HEK293 (cell line): Measurements from ENCODE around the gene RHBG.
A peak's percentile ranks its signal among the peaks of the same experiment; 100 is the strongest.

Experiments used
- EGR2 ChIP-seq: fragments of 450-650 bp; formaldehyde crosslinking; IDR thresholded peaks from 2 replicates; pipeline ENCODE4 v1.5.1; 2016; ENCODE audit warnings: low read depth, missing biosample characterization, missing genetic modification characterization
- GLI4 ChIP-seq: fragments of 450-650 bp; formaldehyde crosslinking; IDR thresholded peaks from 2 replicates; pipeline ENCODE4 v1.5.1; 2016; ENCODE audit warnings: missing biosample characterization, missing genetic modification characterization
- GLIS2 ChIP-seq: fragments of 450-650 bp; formaldehyde crosslinking; IDR thresholded peaks from 2 replicates; pipeline ENCODE4 v1.5.1; 2016; ENCODE audit warnings: missing biosample characterization, missing genetic modification characterization
- MZF1 ChIP-seq: fragments of 450-650 bp; formaldehyde crosslinking; IDR thresholded peaks from 2 replicates; pipeline ENCODE4 v1.5.1; 2017; ENCODE audit warnings: missing biosample characterization, missing genetic modification characterization, borderline replicate concordance
- TCF7L2 ChIP-seq: IDR thresholded peaks from 2 replicates; pipeline ENCODE4 v1.6.1; 2011; ENCODE audit warnings: low read depth, mild to moderate bottlenecking, inconsistent platforms, low read length, moderate library complexity, borderline replicate concordance
- YY1 ChIP-seq: fragments of 450-650 bp; formaldehyde crosslinking; IDR thresholded peaks from 2 replicates; pipeline ENCODE4 v1.5.1; 2018; ENCODE audit warnings: missing biosample characterization, missing genetic modification characterization
- ZBTB17 ChIP-seq: fragments of 450-650 bp; formaldehyde crosslinking; IDR thresholded peaks from 2 replicates; pipeline ENCODE4 v1.5.1; 2016; ENCODE audit warnings: missing biosample characterization, missing genetic modification characterization
- ZFHX2 ChIP-seq: fragments of 450-650 bp; formaldehyde crosslinking; conservative IDR thresholded peaks from 2 replicates; pipeline ENCODE4 v1.5.1; 2016; ENCODE audit warnings: missing biosample characterization, missing genetic modification characterization
- ZFP37 ChIP-seq: fragments of 450-650 bp; formaldehyde crosslinking; IDR thresholded peaks from 2 replicates; pipeline ENCODE4 v1.5.1; 2016; ENCODE audit warnings: missing biosample characterization, missing genetic modification characterization
- ZNF10 ChIP-seq: fragments of 450-650 bp; formaldehyde crosslinking; IDR thresholded peaks from 2 replicates; pipeline ENCODE4 v1.5.1; 2017; ENCODE audit warnings: missing biosample characterization, missing genetic modification characterization
- ZNF133 ChIP-seq: fragments of 450-650 bp; formaldehyde crosslinking; IDR thresholded peaks from 2 replicates; pipeline ENCODE4 v1.5.1; 2016; ENCODE audit warnings: missing biosample characterization, missing genetic modification characterization
- ZNF155 ChIP-seq: fragments of 450-650 bp; formaldehyde crosslinking; IDR thresholded peaks from 2 replicates; pipeline ENCODE4 v1.5.1; 2016; ENCODE audit warnings: missing biosample characterization, missing genetic modification characterization
- ZNF16 ChIP-seq: fragments of 450-650 bp; formaldehyde crosslinking; IDR thresholded peaks from 2 replicates; pipeline ENCODE4 v1.5.1; 2016; ENCODE audit warnings: low read depth, missing biosample characterization, missing genetic modification characterization
- ZNF175 ChIP-seq: fragments of 450-650 bp; formaldehyde crosslinking; IDR thresholded peaks from 2 replicates; pipeline ENCODE4 v1.5.1; 2016; ENCODE audit warnings: missing biosample characterization, missing genetic modification characterization
- ZNF184 ChIP-seq: fragments of 450-650 bp; IDR thresholded peaks from 2 replicates; pipeline ENCODE4 v1.5.1; 2018; ENCODE audit warnings: missing biosample characterization, mild to moderate bottlenecking, missing genetic modification characterization
- ZNF214 ChIP-seq: fragments of 450-650 bp; formaldehyde crosslinking; IDR thresholded peaks from 2 replicates; pipeline ENCODE4 v1.5.1; 2017; ENCODE audit warnings: missing biosample characterization, mild to moderate bottlenecking, missing genetic modification characterization, borderline replicate concordance
- ZNF248 ChIP-seq: fragments of 450-650 bp; formaldehyde crosslinking; IDR thresholded peaks from 2 replicates; pipeline ENCODE4 v1.5.1; 2017; ENCODE audit warnings: missing biosample characterization, missing genetic modification characterization
- ZNF266 ChIP-seq: fragments of 450-650 bp; formaldehyde crosslinking; IDR thresholded peaks from 2 replicates; pipeline ENCODE4 v1.5.1; 2016; ENCODE audit warnings: missing biosample characterization, missing genetic modification characterization, low read depth
- ZNF311 ChIP-seq: fragments of 450-650 bp; formaldehyde crosslinking; IDR thresholded peaks from 2 replicates; pipeline ENCODE4 v1.5.1; 2017; ENCODE audit warnings: missing biosample characterization, missing genetic modification characterization, borderline replicate concordance
- ZNF416 ChIP-seq: fragments of 450-650 bp; formaldehyde crosslinking; IDR thresholded peaks from 2 replicates; pipeline ENCODE4 v1.5.1; 2016; ENCODE audit warnings: missing biosample characterization, missing genetic modification characterization
- ZNF555 ChIP-seq: fragments of 450-650 bp; formaldehyde crosslinking; conservative IDR thresholded peaks from 2 replicates; pipeline ENCODE4 v1.5.1; 2017; ENCODE audit warnings: missing biosample characterization, mild to moderate bottlenecking, missing genetic modification characterization, inconsistent platforms
- ZNF561 ChIP-seq: fragments of 450-650 bp; IDR thresholded peaks from 2 replicates; pipeline ENCODE4 v1.5.1; 2018; ENCODE audit warnings: missing biosample characterization, missing genetic modification characterization, borderline replicate concordance
- ZNF585B ChIP-seq: fragments of 450-650 bp; formaldehyde crosslinking; IDR thresholded peaks from 2 replicates; pipeline ENCODE4 v1.5.1; 2016; ENCODE audit warnings: missing biosample characterization, missing genetic modification characterization
- ZNF677 ChIP-seq: fragments of 450-650 bp; IDR thresholded peaks from 2 replicates; pipeline ENCODE4 v1.5.0; 2018; ENCODE audit warnings: missing biosample characterization, mild to moderate bottlenecking, missing genetic modification characterization, moderate library complexity
- ZNF776 ChIP-seq: fragments of 450-650 bp; formaldehyde crosslinking; IDR thresholded peaks from 2 replicates; pipeline ENCODE4 v1.5.0; 2017; ENCODE audit warnings: missing biosample characterization, missing genetic modification characterization, borderline replicate concordance
- ZNF785 ChIP-seq: fragments of 450-650 bp; formaldehyde crosslinking; IDR thresholded peaks from 2 replicates; pipeline ENCODE4 v1.5.1; 2016; ENCODE audit warnings: missing biosample characterization, missing genetic modification characterization
- TF ChIP-seq, protein P1 (sequence below): fragments of 450-650 bp; formaldehyde crosslinking; optimal IDR thresholded peaks from 2 replicates; pipeline ENCODE3; 2016; ENCODE audit warnings: missing biosample characterization, mild to moderate bottlenecking, missing genetic modification characterization
- TF ChIP-seq, protein P2 (sequence below): fragments of 450-650 bp; formaldehyde crosslinking; IDR thresholded peaks from 2 replicates; pipeline ENCODE4 v1.5.1; 2016; ENCODE audit warnings: missing biosample characterization, missing genetic modification characterization
- TF ChIP-seq, protein P3 (sequence below): fragments of 450-650 bp; formaldehyde crosslinking; IDR thresholded peaks from 2 replicates; pipeline ENCODE4 v1.5.1; 2016; ENCODE audit warnings: missing biosample characterization, missing genetic modification characterization
- TF ChIP-seq, protein P4 (sequence below): fragments of 450-650 bp; formaldehyde crosslinking; IDR thresholded peaks from 2 replicates; pipeline ENCODE4 v1.5.1; 2016; ENCODE audit warnings: missing biosample characterization, missing genetic modification characterization
- TF ChIP-seq, protein P5 (sequence below): fragments of 450-650 bp; IDR thresholded peaks from 2 replicates; pipeline ENCODE4 v1.5.1; 2018; ENCODE audit warnings: missing biosample characterization, missing genetic modification characterization
- TF ChIP-seq, protein P6 (sequence below): fragments of 450-650 bp; formaldehyde crosslinking; IDR thresholded peaks from 2 replicates; pipeline ENCODE4 v1.5.0; 2017; ENCODE audit warnings: missing biosample characterization, missing genetic modification characterization, borderline replicate concordance

Gene RHBG

DNA sequence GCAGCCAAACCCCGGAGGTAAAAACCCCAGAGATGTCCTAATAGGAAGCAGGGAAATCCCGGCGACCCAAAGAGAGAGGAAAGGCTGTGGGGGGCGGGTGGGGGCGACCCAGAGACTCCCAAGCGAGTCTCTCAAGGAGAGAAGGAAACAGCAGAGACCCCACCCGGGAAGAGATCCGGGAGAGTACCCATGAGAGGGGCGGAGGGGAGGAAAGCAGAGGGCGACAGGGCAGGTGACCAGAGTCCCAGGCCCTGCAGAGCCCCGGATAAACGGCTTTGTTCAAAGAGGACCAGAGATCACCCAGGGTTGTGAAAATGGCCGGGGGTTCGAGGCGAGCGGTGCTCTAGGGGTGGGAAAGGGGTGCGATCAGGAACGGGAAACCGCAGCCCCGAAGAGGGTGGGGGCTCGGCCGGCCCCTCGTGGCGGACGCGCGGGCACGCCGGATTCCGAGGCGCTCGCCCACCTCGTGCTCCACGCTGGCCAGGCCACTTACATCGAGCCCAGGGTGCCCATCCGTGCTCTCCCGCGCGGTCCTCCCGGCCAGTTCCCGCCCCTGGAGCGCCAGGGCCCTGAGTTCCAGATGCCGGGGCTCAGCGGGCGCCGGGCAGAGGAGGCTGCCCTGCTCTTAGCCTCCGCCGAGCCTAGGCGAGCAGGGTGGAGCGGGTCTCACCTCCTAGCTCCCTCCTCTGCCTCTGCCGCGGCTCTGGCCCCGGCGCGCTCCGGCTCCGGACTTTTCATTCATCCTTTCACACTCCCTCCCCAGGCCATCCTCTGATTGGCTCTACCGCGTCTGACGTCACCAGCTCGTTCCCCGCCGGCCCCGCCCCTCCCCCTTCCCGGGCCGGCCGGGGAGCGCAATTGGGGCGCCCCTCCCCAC is 52.3 kb downstream of the RHBG start (continued):
- TF ChIP-seq TCF7L2 (no peak), GLI4 (tag by site-specific recombination) (no peak), ZNF133 (tag by site-specific recombination) (no peak), ZNF776 (tag by site-specific recombination) (peak; percentile 54; the same call in 1 of the 2 replicates), ZNF311 (tag by site-specific recombination) (no peak), ZNF677 (tag by site-specific recombination) (no peak), MZF1 (tag by site-specific recombination) (no peak), ZNF175 (no peak), ZNF416 (tag by site-specific recombination) (no peak), ZNF214 (tag by site-specific recombination) (no peak), YY1 (no peak; the same call in 1 of the 2 replicates), ZNF555 (tag by site-specific recombination) (no peak), ZNF585B (tag by site-specific recombination) (no peak), ZNF184 (tag by site-specific recombination) (no peak), ZFHX2 (no peak; the same call in 1 of the 2 replicates), ZFP37 (tag by site-specific recombination) (peak; percentile 64; the same call in 1 of the 2 replicates), ZBTB17 (tag by site-specific recombination) (peak; percentile 96), ZNF266 (tag by site-specific recombination) (no peak), ZNF248 (tag by site-specific recombination) (no peak), ZNF10 (no peak), ZNF16 (no peak), GLIS2 (tag by site-specific recombination) (peak; percentile 57), EGR2 (tag by site-specific recombination) (0 out of 2 replicates have a peak, but pooled peaks have one; percentile 25), ZNF785 (tag by site-specific recombination) (no peak), ZNF155 (no peak), ZNF561 (peak; percentile 85; the same call in 1 of the 2 replicates)
- TF ChIP-seq, protein P1, sequence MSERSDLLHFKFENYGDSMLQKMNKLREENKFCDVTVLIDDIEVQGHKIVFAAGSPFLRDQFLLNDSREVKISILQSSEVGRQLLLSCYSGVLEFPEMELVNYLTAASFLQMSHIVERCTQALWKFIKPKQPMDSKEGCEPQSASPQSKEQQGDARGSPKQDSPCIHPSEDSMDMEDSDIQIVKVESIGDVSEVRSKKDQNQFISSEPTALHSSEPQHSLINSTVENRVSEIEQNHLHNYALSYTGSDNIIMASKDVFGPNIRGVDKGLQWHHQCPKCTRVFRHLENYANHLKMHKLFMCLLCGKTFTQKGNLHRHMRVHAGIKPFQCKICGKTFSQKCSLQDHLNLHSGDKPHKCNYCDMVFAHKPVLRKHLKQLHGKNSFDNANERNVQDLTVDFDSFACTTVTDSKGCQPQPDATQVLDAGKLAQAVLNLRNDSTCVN, result peak; percentile 87
- TF ChIP-seq, protein P2, sequence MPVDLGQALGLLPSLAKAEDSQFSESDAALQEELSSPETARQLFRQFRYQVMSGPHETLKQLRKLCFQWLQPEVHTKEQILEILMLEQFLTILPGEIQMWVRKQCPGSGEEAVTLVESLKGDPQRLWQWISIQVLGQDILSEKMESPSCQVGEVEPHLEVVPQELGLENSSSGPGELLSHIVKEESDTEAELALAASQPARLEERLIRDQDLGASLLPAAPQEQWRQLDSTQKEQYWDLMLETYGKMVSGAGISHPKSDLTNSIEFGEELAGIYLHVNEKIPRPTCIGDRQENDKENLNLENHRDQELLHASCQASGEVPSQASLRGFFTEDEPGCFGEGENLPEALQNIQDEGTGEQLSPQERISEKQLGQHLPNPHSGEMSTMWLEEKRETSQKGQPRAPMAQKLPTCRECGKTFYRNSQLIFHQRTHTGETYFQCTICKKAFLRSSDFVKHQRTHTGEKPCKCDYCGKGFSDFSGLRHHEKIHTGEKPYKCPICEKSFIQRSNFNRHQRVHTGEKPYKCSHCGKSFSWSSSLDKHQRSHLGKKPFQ (tag by site-specific recombination), result no peak
- TF ChIP-seq, protein P3, sequence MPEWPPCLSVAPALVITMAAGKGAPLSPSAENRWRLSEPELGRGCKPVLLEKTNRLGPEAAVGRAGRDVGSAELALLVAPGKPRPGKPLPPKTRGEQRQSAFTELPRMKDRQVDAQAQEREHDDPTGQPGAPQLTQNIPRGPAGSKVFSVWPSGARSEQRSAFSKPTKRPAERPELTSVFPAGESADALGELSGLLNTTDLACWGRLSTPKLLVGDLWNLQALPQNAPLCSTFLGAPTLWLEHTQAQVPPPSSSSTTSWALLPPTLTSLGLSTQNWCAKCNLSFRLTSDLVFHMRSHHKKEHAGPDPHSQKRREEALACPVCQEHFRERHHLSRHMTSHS, result no peak
- TF ChIP-seq, protein P4, sequence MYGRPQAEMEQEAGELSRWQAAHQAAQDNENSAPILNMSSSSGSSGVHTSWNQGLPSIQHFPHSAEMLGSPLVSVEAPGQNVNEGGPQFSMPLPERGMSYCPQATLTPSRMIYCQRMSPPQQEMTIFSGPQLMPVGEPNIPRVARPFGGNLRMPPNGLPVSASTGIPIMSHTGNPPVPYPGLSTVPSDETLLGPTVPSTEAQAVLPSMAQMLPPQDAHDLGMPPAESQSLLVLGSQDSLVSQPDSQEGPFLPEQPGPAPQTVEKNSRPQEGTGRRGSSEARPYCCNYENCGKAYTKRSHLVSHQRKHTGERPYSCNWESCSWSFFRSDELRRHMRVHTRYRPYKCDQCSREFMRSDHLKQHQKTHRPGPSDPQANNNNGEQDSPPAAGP (tag by site-specific recombination), result peak; percentile 94
- TF ChIP-seq, protein P5, sequence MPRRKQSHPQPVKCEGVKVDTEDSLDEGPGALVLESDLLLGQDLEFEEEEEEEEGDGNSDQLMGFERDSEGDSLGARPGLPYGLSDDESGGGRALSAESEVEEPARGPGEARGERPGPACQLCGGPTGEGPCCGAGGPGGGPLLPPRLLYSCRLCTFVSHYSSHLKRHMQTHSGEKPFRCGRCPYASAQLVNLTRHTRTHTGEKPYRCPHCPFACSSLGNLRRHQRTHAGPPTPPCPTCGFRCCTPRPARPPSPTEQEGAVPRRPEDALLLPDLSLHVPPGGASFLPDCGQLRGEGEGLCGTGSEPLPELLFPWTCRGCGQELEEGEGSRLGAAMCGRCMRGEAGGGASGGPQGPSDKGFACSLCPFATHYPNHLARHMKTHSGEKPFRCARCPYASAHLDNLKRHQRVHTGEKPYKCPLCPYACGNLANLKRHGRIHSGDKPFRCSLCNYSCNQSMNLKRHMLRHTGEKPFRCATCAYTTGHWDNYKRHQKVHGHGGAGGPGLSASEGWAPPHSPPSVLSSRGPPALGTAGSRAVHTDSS (tag by site-specific recombination), result peak; percentile 81
- TF ChIP-seq, protein P6, sequence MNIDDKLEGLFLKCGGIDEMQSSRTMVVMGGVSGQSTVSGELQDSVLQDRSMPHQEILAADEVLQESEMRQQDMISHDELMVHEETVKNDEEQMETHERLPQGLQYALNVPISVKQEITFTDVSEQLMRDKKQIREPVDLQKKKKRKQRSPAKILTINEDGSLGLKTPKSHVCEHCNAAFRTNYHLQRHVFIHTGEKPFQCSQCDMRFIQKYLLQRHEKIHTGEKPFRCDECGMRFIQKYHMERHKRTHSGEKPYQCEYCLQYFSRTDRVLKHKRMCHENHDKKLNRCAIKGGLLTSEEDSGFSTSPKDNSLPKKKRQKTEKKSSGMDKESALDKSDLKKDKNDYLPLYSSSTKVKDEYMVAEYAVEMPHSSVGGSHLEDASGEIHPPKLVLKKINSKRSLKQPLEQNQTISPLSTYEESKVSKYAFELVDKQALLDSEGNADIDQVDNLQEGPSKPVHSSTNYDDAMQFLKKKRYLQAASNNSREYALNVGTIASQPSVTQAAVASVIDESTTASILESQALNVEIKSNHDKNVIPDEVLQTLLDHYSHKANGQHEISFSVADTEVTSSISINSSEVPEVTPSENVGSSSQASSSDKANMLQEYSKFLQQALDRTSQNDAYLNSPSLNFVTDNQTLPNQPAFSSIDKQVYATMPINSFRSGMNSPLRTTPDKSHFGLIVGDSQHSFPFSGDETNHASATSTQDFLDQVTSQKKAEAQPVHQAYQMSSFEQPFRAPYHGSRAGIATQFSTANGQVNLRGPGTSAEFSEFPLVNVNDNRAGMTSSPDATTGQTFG (tag by site-specific recombination), result no peak
